Esophagus muscularis mucosa (tissue), 4 donors: ENCODE measurements around the gene AK4. TPM values are rescaled to one million over a fixed set of nuclear protein-coding genes. Genes with fewer than 3 reads are reported as not detected.

ENCODE experiments used
- DNase-seq: peaks from one replicate; pipeline ENCODE4 v3.0.0-alpha.2; 2017; ENCODE audit errors: extremely low spot score
- H3K27ac ChIP-seq, 4 donors: fragments of 200-600 bp; sonication (generic); replicated peaks in 1 of 4; 1 replicate in 3 of 4; 2 replicates in 1 of 4; pipeline ENCODE4 v1.5.1; 2016 to 2019; ENCODE audit warnings: mild to moderate bottlenecking in 1 of 4
- H3K27me3 ChIP-seq, 4 donors: fragments of 200-600 bp; sonication (generic); one replicate each; pipeline versions ENCODE4 v1.5.1 to v1.6.0; 2016 to 2019
- H3K36me3 ChIP-seq, 4 donors: fragments of 200-600 bp; sonication (generic); one replicate each; pipeline ENCODE4 v1.5.1; 2016 to 2019
- H3K4me1 ChIP-seq, 4 donors: fragments of 200-600 bp; sonication (generic); one replicate each; pipeline ENCODE4 v1.5.1; 2016 to 2019
- H3K4me3 ChIP-seq, 4 donors: fragments of 200-600 bp; sonication (generic); 1 replicate in 2 of 4; 2 replicates in 2 of 4; pipeline ENCODE4 v1.5.1; 2016 to 2019; ENCODE audit warnings: mild to moderate bottlenecking in 4 of 4, moderate library complexity in 1 of 4
- H3K9me3 ChIP-seq, 4 donors: fragments of 200-600 bp; sonication (generic); 1 replicate in 3 of 4; 2 replicates in 1 of 4; pipeline ENCODE4 v1.5.1; 2016 to 2019
- CTCF ChIP-seq, 3 experiments: fragments of 200-600 bp in 2 of 3; fragments of 450-650 bp in 1 of 3; sonication (generic) in 2 of 3; IDR thresholded peaks; one replicate each; pipeline ENCODE4 v1.5.1; 2017 to 2019; ENCODE audit warnings: antibody characterized with exemption in 3 of 3, mild to moderate bottlenecking in 2 of 3, moderate library complexity in 1 of 3
- EP300 ChIP-seq: sonication (generic); formaldehyde crosslinking; IDR thresholded peaks from one replicate; pipeline ENCODE4 v1.6.1; 2017; ENCODE audit warnings: antibody characterized with exemption
- POLR2A ChIP-seq: fragments of 450-650 bp; IDR thresholded peaks from one replicate; pipeline ENCODE4 v1.6.1; 2017; ENCODE audit warnings: antibody characterized with exemption, moderate library complexity, mild to moderate bottlenecking, low read depth
- POLR2AphosphoS5 ChIP-seq, 2 donors: sonication (generic); formaldehyde crosslinking; IDR thresholded peaks; one replicate each; pipeline ENCODE4 v1.6.1; 2017; ENCODE audit warnings: antibody characterized with exemption in 2 of 2
- WGBS: methylation state at CpG from one replicate; pipeline ENCODE4 v1.1.5; 2018; 5-methylcytosine and 5-hydroxymethylcytosine counted together
- intact Hi-C: fragments of 100-400 bp; cut with DNase I; formaldehyde crosslinking; loops from one replicate; pipeline ENCODE4 v1.15.1; 2023
- total RNA-seq, 4 donors: library from RNA; depleted of rRNA; stranded (reverse); fragments of >200 nt; gene quantifications; one replicate each; pipeline versions ENCODE4 v1.1.0 to v1.2.1, GENCODE V29; 2016

The AK4 gene
- total RNA-seq, 4 donors from 2014 or later, result 41.1 to 66.0 (median 51.2) TPM

- Histone ChIP-seq H3K4me1 (peaks cover 20 to 63% (median 41%) of the 10 kb centered on the region in 4 donors), H3K9me3 (no peaks in the 10 kb centered on the region), H3K36me3 (no peaks in the 10 kb centered on the region), H3K4me3 (peak overlapping the region in 2 of 4 donors; percentile 15 to 94), H3K27ac (peak overlapping the region; percentile 90 to 97 (median 92)), H3K27me3 (no peaks in the 10 kb centered on the region)
- no peak for DNase-seq
- intact Hi-C loops, result loop anchor here (1.0 to 5.0 kb wide), 3 partner anchors 22 to 272 kb away; partner anchors contain the start of genes LEPR and LEPROT
- 87% methylated on average over 23 of the region's 23 CpGs for WGBS
- TF ChIP-seq POLR2A, result no peak
- no peak for TF ChIP-seq POLR2AphosphoS5 (IDR thresholded peaks at IDR 0.05)
- no peak for TF ChIP-seq EP300
- no peak for TF ChIP-seq CTCF (IDR thresholded peaks at IDR 0.05)
Observed at GRCh38 chr1:65150583-65151263, 2.7 kb downstream of the AK4 start.

- intact Hi-C loops, result loop anchor here (5.0 kb wide), 2 partner anchors 56 to 271 kb away; partner anchors contain the start of genes LEPR and LEPROT
- whole genome bisulfite sequencing, result 100% methylated on average over 1 of the region's 1 CpG
- Histone ChIP-seq H3K27ac (peak overlapping the region in 1 of 4 donors; percentile 97), H3K9me3 (no peaks in the 10 kb centered on the region), H3K36me3 (no peaks in the 10 kb centered on the region), H3K4me1 (peaks cover 19 to 62% (median 40%) of the 10 kb centered on the region in 4 donors), H3K27me3 (no peaks in the 10 kb centered on the region), H3K4me3 (no peak overlapping the region)
- TF ChIP-seq POLR2A, result no peak
- TF ChIP-seq EP300, result no peak
- TF ChIP-seq POLR2AphosphoS5 (IDR thresholded peaks at IDR 0.05), result no peak
- TF ChIP-seq CTCF (IDR thresholded peaks at IDR 0.05), result no peak
- DNase-seq, result no peak
Observed at GRCh38 chr1:65151641-65152040, 3.6 kb downstream of the AK4 start.

GRCh38 chr1:65153635-65154034, 5.6 kb downstream of the AK4 start:
- 88% methylated on average over 4 of the region's 4 CpGs for WGBS
- Histone ChIP-seq H3K4me1 (peaks cover 21 to 72% (median 49%) of the 10 kb centered on the region in 4 donors), H3K27ac (peak overlapping the region in 2 of 4 donors; percentile 23 to 30), H3K4me3 (no peak overlapping the region), H3K36me3 (no peaks in the 10 kb centered on the region), H3K27me3 (no peaks in the 10 kb centered on the region), H3K9me3 (no peaks in the 10 kb centered on the region)
- DNase-seq, result no peak
- TF ChIP-seq POLR2AphosphoS5 (IDR thresholded peaks at IDR 0.05), result no peak
- no peak for TF ChIP-seq EP300
- TF ChIP-seq CTCF (IDR thresholded peaks at IDR 0.05), result no peak
- no peak for TF ChIP-seq POLR2A
- intact Hi-C loops, result loop anchor here (5.0 kb wide), 2 partner anchors 54 to 269 kb away; partner anchors contain the start of genes LEPR and LEPROT

GRCh38 chr1:65156910-65157545, 9.0 kb downstream of the AK4 start:
- no peak overlapping the region for H3K4me3 ChIP-seq
- no peaks in the 10 kb centered on the region for H3K36me3 ChIP-seq
- 91% methylated on average over 2 of the region's 2 CpGs for WGBS
- no peak overlapping the region for H3K27ac ChIP-seq
- no peak for TF ChIP-seq EP300
- TF ChIP-seq CTCF (IDR thresholded peaks at IDR 0.05), result no peak
- peaks cover 9 to 61% (median 38%) of the 10 kb centered on the region in 4 donors for H3K4me1 ChIP-seq
- no peak for DNase-seq
- intact Hi-C loops, result no loop called here
- no peaks in the 10 kb centered on the region for H3K27me3 ChIP-seq
- no peaks in the 10 kb centered on the region for H3K9me3 ChIP-seq
